B cell (primary cell): Measurements from ENCODE around the gene QSOX2. TPM values are rescaled to one million over a fixed set of nuclear protein-coding genes. Genes with fewer than 3 reads are reported as not detected.

Source experiments
- ATAC-seq: fragments of 200-7000 bp; cut with Tn5 transposase; one replicate; pipeline ENCODE4 v1.10.0; 2021; ENCODE audit warnings: low read depth, mild to moderate bottlenecking, moderate number of reproducible peaks, moderate library complexity
- CTCF ChIA-PET: fragments of 350-600 bp; sonication (Branson Sonifier 250); formaldehyde crosslinking; loops from one replicate; lab custom pipeline; 2021; ENCODE audit warnings: antibody characterized with exemption, inconsistent platforms; lab: Charles Lee
- POLR2A ChIA-PET: fragments of 350-600 bp; sonication (Branson Sonifier 250); formaldehyde crosslinking; loops from one replicate; lab custom pipeline; 2021; ENCODE audit warnings: antibody characterized with exemption; lab: Charles Lee
- DNase-seq: peaks from one replicate; pipeline ENCODE4 v3.0.0; 2013
- H2AFZ ChIP-seq: 2 replicates; pipeline ENCODE4 v1.6.1; 2012; ENCODE audit warnings: mild to moderate bottlenecking, low read depth, low read length; ENCODE audit not compliant: insufficient read depth, poor library complexity, severe bottlenecking
- H3K27ac ChIP-seq, 2 donors: 1 replicate in 1 of 2; 2 replicates in 1 of 2; pipeline ENCODE4 v1.5.1; 2012 to 2013; ENCODE audit warnings: low read length in 2 of 2, mild to moderate bottlenecking in 2 of 2, moderate library complexity in 1 of 2
- H3K27me3 ChIP-seq, 4 experiments: fragments of 200-600 bp in 1 of 4; sonication (generic) in 1 of 4; replicated peaks in 1 of 4; 1 replicate in 2 of 4; 2 replicates in 2 of 4; pipeline versions ENCODE4 v1.6.1 to v1.7.0; 2013 to 2016; ENCODE audit warnings: low read length in 3 of 4, mild to moderate bottlenecking in 2 of 4, mixed read lengths in 1 of 4, moderate library complexity in 1 of 4; ENCODE audit not compliant: insufficient read depth in 4 of 4, control insufficient read depth in 3 of 4; ENCODE audit errors: control extremely low read depth in 1 of 4
- H3K36me3 ChIP-seq, 2 experiments: replicated peaks in 1 of 2; 1 replicate in 1 of 2; 2 replicates in 1 of 2; pipeline versions ENCODE4 v1.6.1 to v1.7.1; 2013; ENCODE audit warnings: low read length in 1 of 2; ENCODE audit not compliant: insufficient read depth in 2 of 2, control insufficient read depth in 1 of 2; ENCODE audit errors: control extremely low read depth in 1 of 2, extremely low read depth in 1 of 2
- H3K4me1 ChIP-seq, 2 donors: fragments of 200-600 bp in 1 of 2; sonication (generic) in 1 of 2; 1 replicate in 1 of 2; 2 replicates in 1 of 2; pipeline versions ENCODE4 v1.5.1 to v1.6.1; 2013 to 2017; ENCODE audit warnings: low read length in 2 of 2; ENCODE audit not compliant: control insufficient read depth in 2 of 2, insufficient read depth in 2 of 2
- H3K4me2 ChIP-seq: replicated peaks from 2 replicates; pipeline ENCODE3; 2012; ENCODE audit warnings: mild to moderate bottlenecking, low read depth, low read length; ENCODE audit not compliant: poor library complexity, severe bottlenecking
- H3K4me3 ChIP-seq, 5 experiments: fragments of 200-600 bp in 1 of 5; sonication (generic) in 1 of 5; 1 replicate in 3 of 5; 2 replicates in 2 of 5; pipeline versions ENCODE4 v1.5.1 to v1.7.0; 2011 to 2016; ENCODE audit warnings: low read length in 4 of 5, mild to moderate bottlenecking in 4 of 5, low read depth in 2 of 5, control low read depth in 1 of 5, moderate library complexity in 1 of 5; ENCODE audit not compliant: insufficient read depth in 1 of 5; ENCODE audit errors: control extremely low read depth in 1 of 5, extremely low read depth in 1 of 5
- H3K79me2 ChIP-seq: fragments of 200-600 bp; sonication (generic); one replicate; pipeline ENCODE4 v1.6.0; 2016; ENCODE audit warnings: low read length; ENCODE audit not compliant: control insufficient read depth, insufficient read depth
- H3K9ac ChIP-seq: fragments of 200-600 bp; sonication (generic); 2 replicates; pipeline ENCODE4 v1.6.1; 2017; ENCODE audit warnings: mild to moderate bottlenecking, low read length, moderate library complexity
- H3K9me3 ChIP-seq, 3 donors: one replicate each; pipeline versions ENCODE4 v1.6.1 to v1.7.1; 2013; ENCODE audit warnings: low read length in 2 of 3; ENCODE audit not compliant: control insufficient read depth in 2 of 3, insufficient read depth in 1 of 3; ENCODE audit errors: control extremely low read depth in 1 of 3
- H4K20me1 ChIP-seq: 2 replicates; pipeline ENCODE4 v1.6.0; 2012; ENCODE audit warnings: mild to moderate bottlenecking, low read length; ENCODE audit not compliant: insufficient read depth, control insufficient read depth, poor library complexity, severe bottlenecking
- H3K27ac Mint-ChIP-seq: one replicate; pipeline ENCODE4 v1.8.0; 2021; ENCODE audit warnings: mixed read lengths
- H3K27me3 Mint-ChIP-seq: one replicate; pipeline ENCODE4 v1.8.0; 2021; ENCODE audit warnings: mixed read lengths
- H3K4me1 Mint-ChIP-seq: one replicate; pipeline ENCODE4 v1.8.0; 2021; ENCODE audit warnings: mixed read lengths
- H3K4me3 Mint-ChIP-seq: one replicate; pipeline ENCODE4 v1.8.0; 2021; ENCODE audit warnings: mixed read lengths
- H3K9me3 Mint-ChIP-seq: one replicate; pipeline ENCODE4 v1.8.0; 2022; ENCODE audit warnings: mixed read lengths; ENCODE audit not compliant: insufficient read depth
- EZH2 ChIP-seq: IDR thresholded peaks from 2 replicates; pipeline ENCODE4 v1.6.1; 2012; ENCODE audit warnings: borderline replicate concordance, low read depth, mild to moderate bottlenecking, moderate library complexity, low read length; ENCODE audit not compliant: insufficient read depth, poor library complexity, severe bottlenecking
- WGBS: methylation state at CpG from one replicate; pipeline ENCODE4 v1.1.5; 2013; ENCODE audit warnings: missing lambda C conversion rate; ENCODE audit not compliant: insufficient coverage; 5-methylcytosine and 5-hydroxymethylcytosine counted together
- intact Hi-C: fragments of 100-400 bp; cut with micrococcal nuclease; formaldehyde crosslinking; loops from one replicate; pipeline ENCODE4 v1.10.0; 2022
- polyA plus RNA-seq: library from polyadenylated mRNA; depleted of rRNA; stranded (reverse); fragments of >200 nt; gene quantifications from 2 replicates; pipeline ENCODE4 v1.2.3, GENCODE V29; 2012
- total RNA-seq, 2 donors: library from RNA; stranded (reverse); fragments of 120-200 nt in 1 of 2; gene quantifications; 1 replicate in 1 of 2; 2 replicates in 1 of 2; pipeline versions ENCODE4 v1.2.3 to v1.2.4, GENCODE V29; 2013 to 2022
- TF ChIP-seq, protein P1 (sequence below): fragments of 200-600 bp; IDR thresholded peaks from one replicate; pipeline ENCODE4 v1.8.0; 2022; ENCODE audit warnings: antibody characterized with exemption, mild to moderate bottlenecking

Gene QSOX2
- total and polyA plus RNA-seq, 2 donors (not counting 1 experiment from before 2014, with no cell fraction given), result 62.9 to 139 TPM

DNA sequence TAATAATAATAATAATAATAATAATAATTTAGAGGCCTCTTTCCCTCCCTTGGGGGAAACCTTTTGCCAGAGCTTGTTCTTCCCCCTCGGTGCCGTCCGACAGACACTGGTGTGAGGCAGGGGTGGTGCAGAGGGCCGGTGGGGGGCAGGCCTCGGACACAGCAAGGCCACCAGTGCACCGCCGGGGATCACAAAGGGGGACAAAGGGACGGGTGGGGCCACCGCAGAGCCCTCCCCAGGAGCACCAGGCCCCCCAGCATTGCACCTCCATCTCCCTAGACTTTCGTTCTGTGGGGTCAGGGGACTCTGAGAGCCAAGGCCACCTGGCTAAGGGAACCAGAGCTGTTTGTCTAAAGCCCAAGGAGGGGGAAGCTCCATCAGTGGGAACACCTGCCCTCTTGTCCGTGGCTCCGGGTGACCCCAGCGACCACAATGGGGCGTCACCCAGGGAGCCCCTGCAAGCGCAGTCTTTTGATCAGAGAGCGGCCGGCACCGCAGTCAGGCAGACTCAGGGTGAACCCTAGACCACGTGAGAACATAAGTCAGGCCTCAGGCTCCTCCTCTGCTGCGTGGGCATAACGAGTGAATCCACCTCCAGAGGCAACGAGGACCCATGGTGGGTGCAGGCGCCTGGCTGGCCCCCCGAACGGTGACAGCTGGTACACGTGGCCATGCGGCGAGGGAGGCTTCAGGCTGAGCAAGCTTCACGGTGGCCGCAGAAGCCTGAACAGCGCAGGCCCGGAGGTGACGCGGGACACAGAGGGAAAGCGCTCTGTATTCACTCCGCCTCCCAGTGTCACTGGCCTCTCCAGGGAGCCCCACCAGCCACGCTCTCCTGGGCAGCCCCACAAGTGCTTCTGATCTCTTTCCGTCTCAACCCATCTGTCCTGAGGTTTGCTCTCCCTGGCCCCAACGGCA, 12.0 kb upstream of the QSOX2 start:
- 79% methylated on average over 31 of the region's 39 CpGs for WGBS
- no peaks in the 10 kb centered on the region for H3K27me3 Mint-ChIP-seq
- POLR2A ChIA-PET, result no interaction called here

More for the DNA sequence above, 12.0 kb upstream of the QSOX2 start:
- Histone ChIP-seq H3K4me1 (no peaks in the 10 kb centered on the region), H3K36me3 (no peaks in the 10 kb centered on the region), H3K9ac (no peak overlapping the region), H3K9me3 (no peaks in the 10 kb centered on the region), H3K4me3 (no peak overlapping the region), H4K20me1 (no peaks in the 10 kb centered on the region), H3K79me2 (no peaks in the 10 kb centered on the region), H3K4me2 (no peak overlapping the region), H3K27me3 (peaks cover 0 to 5% (median 0%) of the 10 kb centered on the region in 4 experiments), H2AFZ (no peak overlapping the region), H3K27ac (no peak overlapping the region)
- CTCF ChIA-PET, result interaction anchor here (2.0 kb wide), 1 partner anchor 32 kb away, joined by 4 read pairs; no protein-coding TSS in a partner anchor
- TF ChIP-seq EZH2, result no peak
- TF ChIP-seq, protein P1, sequence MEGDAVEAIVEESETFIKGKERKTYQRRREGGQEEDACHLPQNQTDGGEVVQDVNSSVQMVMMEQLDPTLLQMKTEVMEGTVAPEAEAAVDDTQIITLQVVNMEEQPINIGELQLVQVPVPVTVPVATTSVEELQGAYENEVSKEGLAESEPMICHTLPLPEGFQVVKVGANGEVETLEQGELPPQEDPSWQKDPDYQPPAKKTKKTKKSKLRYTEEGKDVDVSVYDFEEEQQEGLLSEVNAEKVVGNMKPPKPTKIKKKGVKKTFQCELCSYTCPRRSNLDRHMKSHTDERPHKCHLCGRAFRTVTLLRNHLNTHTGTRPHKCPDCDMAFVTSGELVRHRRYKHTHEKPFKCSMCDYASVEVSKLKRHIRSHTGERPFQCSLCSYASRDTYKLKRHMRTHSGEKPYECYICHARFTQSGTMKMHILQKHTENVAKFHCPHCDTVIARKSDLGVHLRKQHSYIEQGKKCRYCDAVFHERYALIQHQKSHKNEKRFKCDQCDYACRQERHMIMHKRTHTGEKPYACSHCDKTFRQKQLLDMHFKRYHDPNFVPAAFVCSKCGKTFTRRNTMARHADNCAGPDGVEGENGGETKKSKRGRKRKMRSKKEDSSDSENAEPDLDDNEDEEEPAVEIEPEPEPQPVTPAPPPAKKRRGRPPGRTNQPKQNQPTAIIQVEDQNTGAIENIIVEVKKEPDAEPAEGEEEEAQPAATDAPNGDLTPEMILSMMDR, result no peak
- Mint-ChIP-seq H3K4me1 (no peaks in the 10 kb centered on the region), H3K4me3 (no peak overlapping the region), H3K9me3 (no peaks in the 10 kb centered on the region), H3K27ac (no peak overlapping the region)
- DNase-seq, result no peak
- ATAC-seq, result no peak
- intact Hi-C loops, result no loop called here
